Caco-2 (cell line): ENCODE results near the gene DENND2D. TPM values are rescaled to one million over a fixed set of nuclear protein-coding genes. Genes with fewer than 3 reads are reported as not detected.

Experiments used
- BruUV-seq: library from RNA; stranded (reverse); fragments of 400-500 nt; replicated peaks from 2 replicates; lab custom pipeline; 2021; lab: Mats Ljungman, UMichigan
- CTCF ChIA-PET: fragments of 300-600 bp; sonication (Branson Sonifier 250); formaldehyde crosslinking; loops from one replicate; lab custom pipeline; 2022; ENCODE audit warnings: antibody characterized with exemption; lab: Charles Lee
- POLR2A ChIA-PET: fragments of 300-600 bp; sonication (Branson Sonifier 250); formaldehyde crosslinking; loops from one replicate; lab custom pipeline; 2022; ENCODE audit warnings: antibody characterized with exemption; lab: Charles Lee
- DNase-seq, 2 experiments: peaks; one replicate each; pipeline versions ENCODE4 v3.0.0 to v3.0.0-alpha.2; 2020 to 2022
- H3K27me3 ChIP-seq: replicated peaks from 2 replicates; pipeline ENCODE4 v1.6.0; 2011; ENCODE audit warnings: low read length; ENCODE audit not compliant: control insufficient read depth, insufficient read depth
- H3K36me3 ChIP-seq: 2 replicates; pipeline ENCODE4 v1.5.1; 2011; ENCODE audit warnings: low read length; ENCODE audit not compliant: control insufficient read depth, insufficient read depth
- H3K4me1 ChIP-seq: fragments of 250-450 bp; sonication (Bioruptor Pico); 2 replicates; pipeline ENCODE4 v1.5.1; 2020; ENCODE audit warnings: mild to moderate bottlenecking
- H3K4me3 ChIP-seq: 2 replicates; pipeline ENCODE4 v1.5.1; 2011; ENCODE audit warnings: low read depth, mild to moderate bottlenecking, control low read depth, low read length
- H3K9me3 ChIP-seq: fragments of 250-450 bp; sonication (Bioruptor Pico); 2 replicates; pipeline ENCODE4 v1.5.1; 2020; ENCODE audit warnings: mild to moderate bottlenecking, moderate library complexity
- H3K27ac Mint-ChIP-seq: one replicate; pipeline ENCODE4 v1.8.0; 2022; ENCODE audit warnings: mixed read lengths; ENCODE audit not compliant: unreplicated experiment
- H3K27me3 Mint-ChIP-seq: one replicate; pipeline ENCODE4 v1.8.0; 2022; ENCODE audit warnings: mixed read lengths; ENCODE audit not compliant: insufficient read depth, unreplicated experiment
- H3K36me3 Mint-ChIP-seq: one replicate; pipeline ENCODE4 v1.8.0; 2022; ENCODE audit warnings: mild to moderate bottlenecking, mixed read lengths; ENCODE audit not compliant: insufficient read depth, unreplicated experiment
- H3K4me1 Mint-ChIP-seq: one replicate; pipeline ENCODE4 v1.8.0; 2022; ENCODE audit warnings: low read depth, mixed read lengths; ENCODE audit not compliant: unreplicated experiment
- H3K4me3 Mint-ChIP-seq: one replicate; pipeline ENCODE4 v1.8.0; 2022; ENCODE audit warnings: mild to moderate bottlenecking, moderate library complexity, mixed read lengths; ENCODE audit not compliant: unreplicated experiment
- H3K9me3 Mint-ChIP-seq: one replicate; pipeline ENCODE4 v1.8.0; 2022; ENCODE audit warnings: mixed read lengths; ENCODE audit not compliant: unreplicated experiment
- CTCF ChIP-seq, 2 experiments: fragments of 200-600 bp in 1 of 2; IDR thresholded peaks; 1 replicate in 1 of 2; 2 replicates in 1 of 2; pipeline versions ENCODE4 v1.5.1 to v1.8.0; 2011 to 2022; ENCODE audit warnings: antibody characterized with exemption in 1 of 2, control low read depth in 1 of 2, inconsistent platforms in 1 of 2, low read depth in 1 of 2, low read length in 1 of 2, mild to moderate bottlenecking in 1 of 2, moderate library complexity in 1 of 2; ENCODE audit not compliant: insufficient read depth in 1 of 2, severe bottlenecking in 1 of 2, unreplicated experiment in 1 of 2
- intact Hi-C: fragments of 100-400 bp; cut with micrococcal nuclease; formaldehyde crosslinking; loops from one replicate; pipeline ENCODE4 v1.10.0; 2022; ENCODE audit not compliant: unreplicated experiment
- total RNA-seq: library from RNA; stranded (reverse); gene quantifications from 2 replicates; pipeline ENCODE4 v1.2.3, GENCODE V29; 2022

The DENND2D gene
- total RNA-seq, 1 experiment from 2014 or later, result 20.4 TPM

GRCh38 chr1:111163363-111163762 lies 37.1 kb downstream of the DENND2D start:
- CTCF ChIA-PET, result no interaction called here
- Histone ChIP-seq H3K4me3 (no peak overlapping the region), H3K4me1 (peaks cover 10% of the 10 kb centered on the region), H3K27me3 (no peaks in the 10 kb centered on the region), H3K9me3 (no peaks in the 10 kb centered on the region), H3K36me3 (no peaks in the 10 kb centered on the region)
- Mint-ChIP-seq H3K27me3 (no peaks in the 10 kb centered on the region), H3K36me3 (peaks cover 11% of the 10 kb centered on the region), H3K27ac (no peak overlapping the region), H3K4me3 (no peak overlapping the region), H3K4me1 (peaks cover 7% of the 10 kb centered on the region), H3K9me3 (no peaks in the 10 kb centered on the region)
- no TSS peak for BruUV-seq
- TF ChIP-seq CTCF (IDR thresholded peaks at IDR 0.05; ENCODE audit: insufficient read depth in 1 of 2, low read depth in 1 of 2, low read length in 1 of 2, severe bottlenecking in 1 of 2, unreplicated experiment in 1 of 2), result no peak
- DNase-seq, result no peak
- POLR2A ChIA-PET, result no interaction called here
- intact Hi-C loops, result loop anchor here (5.0 kb wide), 1 partner anchor 39 kb away; the partner anchor contains the start of gene DENND2D

- Mint-ChIP-seq H3K4me1 (peaks cover 7% of the 10 kb centered on the region), H3K36me3 (peaks cover 11% of the 10 kb centered on the region), H3K27ac (no peak overlapping the region), H3K27me3 (no peaks in the 10 kb centered on the region), H3K4me3 (no peak overlapping the region), H3K9me3 (no peaks in the 10 kb centered on the region)
- Histone ChIP-seq H3K36me3 (no peaks in the 10 kb centered on the region), H3K9me3 (no peaks in the 10 kb centered on the region), H3K27me3 (no peaks in the 10 kb centered on the region), H3K4me1 (peaks cover 10% of the 10 kb centered on the region), H3K4me3 (no peak overlapping the region)
- ChIA-PET POLR2A (no interaction called here), CTCF (no interaction called here)
- no TSS peak for BruUV-seq
- no peak for TF ChIP-seq CTCF (IDR thresholded peaks at IDR 0.05; ENCODE audit: insufficient read depth in 1 of 2, low read depth in 1 of 2, low read length in 1 of 2, severe bottlenecking in 1 of 2, unreplicated experiment in 1 of 2)
- DNase-seq, result no peak
- intact Hi-C loops, result loop anchor here (5.0 kb wide), 1 partner anchor 40 kb away; the partner anchor contains the start of gene DENND2D
Observed at GRCh38 chr1:111162488-111162880, 38.0 kb downstream of the DENND2D start.

- Mint-ChIP-seq H3K36me3 (peaks cover 11% of the 10 kb centered on the region), H3K27me3 (no peaks in the 10 kb centered on the region), H3K27ac (no peak overlapping the region), H3K4me1 (peaks cover 7% of the 10 kb centered on the region), H3K9me3 (no peaks in the 10 kb centered on the region), H3K4me3 (no peak overlapping the region)
- TF ChIP-seq CTCF (IDR thresholded peaks at IDR 0.05; ENCODE audit: insufficient read depth in 1 of 2, low read depth in 1 of 2, low read length in 1 of 2, severe bottlenecking in 1 of 2, unreplicated experiment in 1 of 2), result no peak
- Histone ChIP-seq H3K27me3 (no peaks in the 10 kb centered on the region), H3K9me3 (no peaks in the 10 kb centered on the region), H3K4me1 (peaks cover 10% of the 10 kb centered on the region), H3K36me3 (no peaks in the 10 kb centered on the region), H3K4me3 (no peak overlapping the region)
- POLR2A ChIA-PET, result no interaction called here
- no TSS peak for BruUV-seq
- DNase-seq, result no peak
- CTCF ChIA-PET, result no interaction called here
- intact Hi-C loops, result loop anchor here (5.0 kb wide), 1 partner anchor 40 kb away; the partner anchor contains the start of gene DENND2D
Observed at GRCh38 chr1:111161843-111162487, 38.5 kb downstream of the DENND2D start.
